HTERT RPE-1 (cell line): ENCODE measurements around the gene CYB561D2.

Source experiments
- in situ Hi-C: fragments of 300-500 bp; cut with MboI; formaldehyde crosslinking; loops from 4 replicates; pipeline ENCODE4 v1.14.3; 2020; ENCODE audit warnings: low sequenced_read_pairs

Gene CYB561D2

DNA sequence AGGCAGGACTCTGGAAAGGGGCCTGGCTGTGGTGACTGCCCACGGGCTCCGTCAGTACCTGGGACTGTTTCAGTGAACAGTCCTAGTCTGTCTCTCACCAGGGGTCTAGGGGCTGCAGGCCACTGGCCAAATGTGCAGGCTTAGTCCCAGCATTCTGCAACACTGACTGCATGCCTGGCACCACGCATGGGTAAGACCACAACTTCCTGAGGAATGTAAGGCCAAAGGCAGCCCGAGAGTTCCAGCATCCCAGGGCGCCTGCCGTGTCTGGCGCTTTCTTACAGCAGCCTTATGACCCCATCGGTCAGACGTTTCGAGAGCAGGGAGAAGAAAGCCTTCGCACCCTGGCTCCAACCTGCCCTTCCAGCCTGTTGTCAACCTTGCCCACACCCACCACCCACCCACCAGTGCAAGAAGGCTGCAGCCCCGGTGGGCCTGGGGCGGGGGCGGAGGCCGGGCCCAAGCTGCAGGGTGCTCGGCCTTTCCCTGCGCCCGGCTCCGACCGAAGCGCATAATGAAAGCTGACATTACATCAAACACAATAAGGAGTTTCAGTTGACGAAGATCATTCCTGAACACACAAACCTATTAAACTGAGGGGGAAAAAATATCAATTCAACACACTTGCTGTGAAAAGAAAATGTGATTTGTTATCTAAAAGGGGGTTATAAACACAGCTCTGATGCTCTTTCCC, 38.2 kb downstream of the CYB561D2 start:
- in situ Hi-C loops: no loop called here

GRCh38 chr3:50389414-50389767, 38.7 kb downstream of the CYB561D2 start:
- in situ Hi-C loops: no loop called here

- in situ Hi-C loops: no loop called here
These were observed 40.0 kb downstream of the CYB561D2 start for GRCh38 chr3:50390508-50391224.

DNA sequence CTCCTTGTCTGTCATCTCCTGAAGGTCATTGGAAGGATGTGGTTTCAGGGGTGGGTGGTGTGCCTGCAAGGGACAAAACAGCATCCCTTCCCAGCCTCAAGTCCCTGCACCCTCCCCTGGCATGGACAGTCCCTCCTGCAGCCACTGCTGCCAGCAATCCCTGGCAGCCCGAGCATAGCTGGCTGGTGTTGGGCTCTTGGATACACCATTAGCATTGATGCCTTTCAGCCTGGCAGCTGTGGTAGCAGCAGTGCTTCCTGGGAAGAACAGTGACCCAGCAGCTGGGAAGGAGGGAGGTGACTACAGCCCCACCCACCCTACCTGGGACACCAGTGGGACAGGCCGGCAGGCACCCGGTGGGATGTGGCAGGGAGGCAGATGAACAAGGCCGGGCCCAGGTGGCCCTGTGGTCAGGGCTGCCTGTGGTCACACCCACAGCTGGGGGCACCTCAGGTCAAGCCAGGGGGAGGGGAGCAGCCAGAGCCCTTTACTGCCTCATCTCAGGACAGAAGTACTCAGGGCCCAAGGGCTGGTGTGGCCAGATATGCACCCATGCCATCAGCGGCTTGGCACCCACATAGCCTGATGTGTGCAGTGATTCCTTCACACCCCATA, 41.5 kb downstream of the CYB561D2 start:
- in situ Hi-C loops: no loop called here

- in situ Hi-C loops: no loop called here
These were observed 42.4 kb downstream of the CYB561D2 start for GRCh38 chr3:50393061-50393460.

- in situ Hi-C loops: no loop called here
These were observed 44.6 kb downstream of the CYB561D2 start for GRCh38 chr3:50395070-50395860.

DNA sequence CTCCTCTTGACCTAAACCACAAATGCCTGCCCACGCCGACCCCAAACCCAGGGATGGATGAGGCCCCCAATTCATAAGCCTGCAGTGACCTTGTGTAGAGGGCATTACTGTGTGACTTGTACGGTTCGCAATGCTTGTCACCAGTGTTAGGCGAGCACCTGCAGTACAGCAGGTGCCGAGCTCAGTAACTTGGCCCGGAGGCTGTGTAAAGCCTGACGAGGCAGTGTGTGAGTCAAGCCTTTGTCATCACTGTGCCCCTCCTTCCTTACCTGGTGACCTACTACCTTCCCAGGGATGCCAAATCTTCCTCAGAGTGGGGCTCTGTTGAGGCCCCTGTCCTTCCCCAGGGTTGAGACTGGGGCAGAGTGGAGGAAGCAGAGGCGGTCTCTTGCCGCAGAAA, 45.8 kb downstream of the CYB561D2 start:
- in situ Hi-C loops: no loop called here

DNA sequence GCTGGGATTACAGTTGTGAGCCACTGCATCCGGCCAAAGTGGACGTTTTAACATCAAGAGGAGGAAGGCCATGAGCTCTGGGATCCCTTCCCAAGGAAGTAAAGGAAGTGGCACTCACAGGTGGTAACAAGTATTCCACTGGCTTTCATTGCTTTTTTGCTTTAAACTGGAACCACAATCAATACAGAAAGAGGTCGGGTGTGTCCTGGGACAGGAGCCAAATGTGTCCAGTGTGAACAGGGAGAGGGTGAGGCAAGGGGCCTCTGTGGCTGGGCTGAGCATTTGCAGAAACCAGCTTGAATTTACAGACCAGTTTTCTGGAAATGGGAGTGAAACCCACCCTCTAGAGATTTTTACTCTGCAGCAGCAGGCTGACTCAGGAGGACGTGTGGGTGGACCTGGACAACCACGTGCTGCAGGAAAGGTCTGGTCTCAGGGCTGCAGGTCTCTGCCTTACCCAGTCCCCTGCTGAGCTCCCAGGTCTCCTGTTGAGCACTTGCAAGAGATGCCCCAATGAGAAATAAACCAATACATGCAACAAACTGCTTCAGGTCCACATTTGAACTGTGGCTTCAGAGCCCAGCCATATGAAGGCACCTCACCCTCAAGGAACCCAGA, 51.4 kb downstream of the CYB561D2 start:
- in situ Hi-C loops: no loop called here
